Uterus (tissue), 4 donors: ENCODE measurements around the gene RIMOC1. TPM values are rescaled to one million over a fixed set of nuclear protein-coding genes. Genes with fewer than 3 reads are reported as not detected.

Experiments
- DNase-seq, 2 donors: peaks; one replicate each; pipeline ENCODE4 v3.0.0-alpha.2; 2019 to 2020
- H3K27ac ChIP-seq, 2 donors: fragments of 200-600 bp; sonication (generic); 1 replicate in 1 of 2; 2 replicates in 1 of 2; pipeline ENCODE4 v1.5.1; 2016 to 2018
- H3K27me3 ChIP-seq, 2 donors: fragments of 200-600 bp; sonication (generic); one replicate each; pipeline ENCODE4 v1.5.1; 2018 to 2019; ENCODE audit warnings: control low read depth in 1 of 2
- H3K36me3 ChIP-seq, 2 donors: fragments of 200-600 bp; sonication (generic); one replicate each; pipeline ENCODE4 v1.5.1; 2019; ENCODE audit warnings: control low read depth in 1 of 2
- H3K4me1 ChIP-seq, 2 donors: fragments of 200-600 bp; sonication (generic); one replicate each; pipeline ENCODE4 v1.5.1; 2018 to 2019; ENCODE audit warnings: control low read depth in 1 of 2
- H3K4me3 ChIP-seq, 2 donors: fragments of 200-600 bp; sonication (generic); 1 replicate in 1 of 2; 2 replicates in 1 of 2; pipeline ENCODE4 v1.5.1; 2018 to 2019; ENCODE audit warnings: mild to moderate bottlenecking in 1 of 2
- H3K9me3 ChIP-seq, 2 donors: fragments of 200-600 bp; sonication (generic); one replicate each; pipeline ENCODE4 v1.5.1; 2019; ENCODE audit warnings: control low read depth in 1 of 2
- POLR2A ChIP-seq, 2 donors: fragments of 450-650 bp; IDR thresholded peaks; one replicate each; pipeline ENCODE4 v1.6.1; 2016; ENCODE audit warnings: antibody characterized with exemption in 2 of 2, mild to moderate bottlenecking in 1 of 2, moderate library complexity in 1 of 2
- intact Hi-C: fragments of 100-400 bp; cut with DNase I; formaldehyde crosslinking; loops from one replicate; pipeline ENCODE4 v1.15.1; 2023; ENCODE audit warnings: low total_unique reads
- total RNA-seq, 4 donors: library from RNA; depleted of rRNA in 3 of 4; stranded (reverse); fragments of >200 nt in 3 of 4; gene quantifications; one replicate each; pipeline versions ENCODE4 v1.1.0 to v1.2.4, GENCODE V29; 2014 to 2023
- TF ChIP-seq, protein P1 (sequence below), 4 experiments: fragments of 200-600 bp in 2 of 4; fragments of 450-650 bp in 2 of 4; sonication (generic) in 2 of 4; IDR thresholded peaks; one replicate each; pipeline ENCODE4 v1.5.1; 2016 to 2019; ENCODE audit warnings: antibody characterized with exemption in 4 of 4, mild to moderate bottlenecking in 2 of 4, moderate library complexity in 1 of 4
- donor health status: DM: yes; HTN: yes; CAD: no.

The RIMOC1 gene
- total RNA-seq, 4 donors from 2014 or later, result 9.2 to 23.8 (median 22.6) TPM

- Histone ChIP-seq H3K27me3 (no peaks in the 10 kb centered on the region), H3K36me3 (no peaks in the 10 kb centered on the region), H3K27ac (no peak overlapping the region), H3K4me3 (no peak overlapping the region), H3K4me1 (no peaks in the 10 kb centered on the region), H3K9me3 (no peaks in the 10 kb centered on the region)
- DNase-seq, result no peak
- intact Hi-C loops, result loop anchor here (10.0 kb wide), 1 partner anchor 61 kb away; the partner anchor contains the start of gene FBXO4
- no peak for TF ChIP-seq POLR2A (IDR thresholded peaks at IDR 0.05)
- TF ChIP-seq, protein P1, sequence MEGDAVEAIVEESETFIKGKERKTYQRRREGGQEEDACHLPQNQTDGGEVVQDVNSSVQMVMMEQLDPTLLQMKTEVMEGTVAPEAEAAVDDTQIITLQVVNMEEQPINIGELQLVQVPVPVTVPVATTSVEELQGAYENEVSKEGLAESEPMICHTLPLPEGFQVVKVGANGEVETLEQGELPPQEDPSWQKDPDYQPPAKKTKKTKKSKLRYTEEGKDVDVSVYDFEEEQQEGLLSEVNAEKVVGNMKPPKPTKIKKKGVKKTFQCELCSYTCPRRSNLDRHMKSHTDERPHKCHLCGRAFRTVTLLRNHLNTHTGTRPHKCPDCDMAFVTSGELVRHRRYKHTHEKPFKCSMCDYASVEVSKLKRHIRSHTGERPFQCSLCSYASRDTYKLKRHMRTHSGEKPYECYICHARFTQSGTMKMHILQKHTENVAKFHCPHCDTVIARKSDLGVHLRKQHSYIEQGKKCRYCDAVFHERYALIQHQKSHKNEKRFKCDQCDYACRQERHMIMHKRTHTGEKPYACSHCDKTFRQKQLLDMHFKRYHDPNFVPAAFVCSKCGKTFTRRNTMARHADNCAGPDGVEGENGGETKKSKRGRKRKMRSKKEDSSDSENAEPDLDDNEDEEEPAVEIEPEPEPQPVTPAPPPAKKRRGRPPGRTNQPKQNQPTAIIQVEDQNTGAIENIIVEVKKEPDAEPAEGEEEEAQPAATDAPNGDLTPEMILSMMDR (IDR thresholded peaks at IDR 0.05), result no peak
These were observed 40.2 kb upstream of the RIMOC1 start for GRCh38 chr5:41863871-41864486.

DNA sequence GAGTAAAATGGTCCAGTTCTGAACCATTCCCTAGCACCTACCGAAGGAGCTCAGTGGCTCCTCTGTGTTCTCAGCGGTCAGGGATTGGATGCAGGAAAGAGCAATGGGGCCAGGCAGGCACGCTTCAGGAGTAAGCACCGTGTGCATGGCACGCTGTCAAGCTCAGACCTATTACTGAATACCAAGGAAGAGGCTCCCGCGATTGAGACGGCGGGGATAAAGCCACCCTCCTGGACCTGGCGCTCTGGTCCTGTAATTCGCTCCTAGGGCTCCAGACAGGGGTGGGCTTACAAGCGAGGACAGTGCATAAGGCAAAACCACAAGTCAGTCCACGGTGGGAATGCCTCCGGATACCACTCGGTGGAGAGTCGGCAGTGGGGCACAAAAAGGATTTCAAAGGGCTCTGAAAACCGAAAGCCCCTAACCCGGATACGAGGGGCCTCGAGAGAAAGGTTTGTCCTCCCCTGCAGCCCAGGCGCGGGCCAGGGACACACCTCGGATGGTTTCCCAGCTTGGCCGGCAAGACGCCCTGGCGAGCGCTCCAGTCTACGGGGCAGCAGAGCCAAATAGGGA lies 34.9 kb upstream of the RIMOC1 start:
- H3K4me1 ChIP-seq, result no peaks in the 10 kb centered on the region
- intact Hi-C loops, result loop anchor here (10.0 kb wide), 1 partner anchor 56 kb away; the partner anchor contains the start of gene FBXO4
- TF ChIP-seq, protein P1 (IDR thresholded peaks at IDR 0.05), result no peak
- TF ChIP-seq POLR2A (IDR thresholded peaks at IDR 0.05), result no peak
- no peaks in the 10 kb centered on the region for H3K27me3 ChIP-seq
- H3K4me3 ChIP-seq, result peak overlapping the region; percentile 58 to 76
- DNase-seq, result peak; percentile 38 to 77
- no peaks in the 10 kb centered on the region for H3K9me3 ChIP-seq
- no peaks in the 10 kb centered on the region for H3K36me3 ChIP-seq
- peak overlapping the region; percentile 90 to 93 for H3K27ac ChIP-seq

DNA sequence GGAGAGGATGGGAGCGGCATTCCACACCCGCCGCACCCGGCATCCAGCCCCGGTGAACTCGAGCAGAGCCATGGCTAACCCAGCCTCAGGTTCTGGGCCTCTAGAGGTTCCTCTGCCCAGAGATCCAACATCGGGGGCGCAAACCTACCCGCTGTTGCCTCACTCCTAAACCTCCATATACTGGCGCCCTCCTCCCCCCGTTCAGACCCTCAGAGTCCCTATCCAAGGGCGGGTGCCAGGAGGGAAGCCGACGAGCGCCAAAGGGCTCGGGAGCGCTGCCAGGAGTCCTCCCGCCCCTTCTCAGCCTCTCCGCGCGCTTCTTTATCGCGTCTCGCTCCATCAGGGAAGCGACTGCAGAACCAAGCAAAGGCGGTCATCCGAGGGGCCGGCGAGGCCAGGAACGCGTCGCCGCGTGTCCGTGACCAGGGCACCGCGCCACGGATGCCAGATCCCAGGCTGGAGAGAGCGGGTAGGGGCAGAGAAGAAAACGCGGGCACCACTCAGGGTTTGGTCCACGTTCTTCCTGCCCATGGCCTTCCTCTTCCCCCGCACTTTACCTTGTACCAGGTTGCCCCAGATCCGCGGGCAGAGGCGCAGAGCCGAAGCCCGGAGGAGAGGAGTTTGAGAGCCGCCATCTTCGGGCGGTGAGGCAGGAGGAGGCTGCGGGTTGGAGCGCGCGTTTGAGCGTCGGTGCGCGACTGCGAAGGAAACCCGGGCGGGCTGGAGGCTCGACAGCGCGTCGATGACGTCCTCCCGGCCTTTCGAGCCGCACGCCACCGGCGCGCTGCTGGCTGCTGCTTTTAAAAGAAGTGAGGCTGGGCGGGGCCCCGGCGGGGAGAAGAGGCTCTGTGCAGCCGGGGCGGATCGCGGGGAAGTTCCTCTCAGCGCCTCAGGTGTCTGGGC lies 34.2 kb upstream of the RIMOC1 start, which contains the start of gene OXCT1:
OXCT1 (minus strand) TSS at position 702 of the 903 bp plus-strand sequence; CDS start at position 635, 67 bp downstream.
- intact Hi-C loops, result loop anchor here (10.0 kb wide), 1 partner anchor 55 kb away; the partner anchor contains the start of gene FBXO4
- peak within 1 kb of the TSS; percentile 58 to 76 for H3K4me3 ChIP-seq
- no peaks in the 10 kb centered on the region for H3K36me3 ChIP-seq
- H3K4me1 ChIP-seq, result no peaks in the 10 kb centered on the region
- TF ChIP-seq, protein P1 (IDR thresholded peaks at IDR 0.05), result peak in 2 of 4 experiments; percentile 8 to 23
- TF ChIP-seq POLR2A (IDR thresholded peaks at IDR 0.05), result peak; percentile 78 to 82
- H3K27ac ChIP-seq, result peak within 1 kb of the TSS; percentile 90 to 93
- no peaks in the 10 kb centered on the region for H3K9me3 ChIP-seq
- H3K27me3 ChIP-seq, result no peaks in the 10 kb centered on the region
- DNase-seq, result peak; percentile 80

DNA sequence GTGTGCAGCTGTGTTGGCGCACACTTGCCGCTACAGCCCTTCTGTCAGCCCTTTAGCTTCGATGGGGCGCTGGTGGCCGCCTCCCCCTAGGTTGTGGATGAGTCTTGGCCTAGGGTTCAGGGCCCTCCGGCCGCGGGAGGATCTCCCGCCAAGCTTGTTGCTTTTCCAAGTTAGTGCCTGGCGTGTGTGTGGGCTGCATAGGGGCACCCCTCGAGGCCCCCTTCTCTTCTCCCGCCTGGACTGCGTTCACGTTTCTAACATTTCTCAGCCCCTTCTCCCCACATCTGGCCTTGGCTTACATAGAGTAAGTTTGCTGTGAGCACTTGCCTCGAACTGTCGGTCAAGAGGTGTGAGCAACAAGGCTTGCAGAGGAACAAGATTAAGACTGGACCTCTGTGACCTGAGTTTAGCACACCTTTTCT lies 33.5 kb upstream of the RIMOC1 start:
- intact Hi-C loops, result no loop called here
- TF ChIP-seq POLR2A (IDR thresholded peaks at IDR 0.05), result no peak
- TF ChIP-seq, protein P1 (IDR thresholded peaks at IDR 0.05), result no peak

More for the DNA sequence above, 33.5 kb upstream of the RIMOC1 start:
- Histone ChIP-seq H3K9me3 (no peaks in the 10 kb centered on the region), H3K4me3 (peak overlapping the region; percentile 58 to 76), H3K36me3 (no peaks in the 10 kb centered on the region), H3K27ac (peak overlapping the region; percentile 90 to 93), H3K4me1 (no peaks in the 10 kb centered on the region), H3K27me3 (no peaks in the 10 kb centered on the region)
- no peak for DNase-seq
